RWPE1 (cell line): Measurements from ENCODE around the gene PARD6G.

ENCODE experiments used
- CTCF ChIA-PET: fragments of 350-600 bp; sonication (Branson Sonifier 250); formaldehyde crosslinking; extraction: SDS; loops from one replicate; lab custom pipeline; 2021; lab: Yijun Ruan, JAX
- POLR2A ChIA-PET: fragments of 400-600 bp; formaldehyde crosslinking; extraction: SDS; loops from one replicate; lab custom pipeline; 2020; ENCODE audit warnings: antibody characterized with exemption; ENCODE audit not compliant: low non-redundant PET; lab: Yijun Ruan, JAX
- DNase-seq: peaks from one replicate; pipeline ENCODE4 v3.0.0; 2012; ENCODE audit warnings: low spot score
- H3K27ac ChIP-seq: fragments of 450-650 bp; 2 replicates; pipeline ENCODE4 v1.5.1; 2017
- CTCF ChIP-seq: fragments of 450-650 bp; conservative IDR thresholded peaks from 2 replicates; pipeline ENCODE4 v1.5.1; 2017; ENCODE audit warnings: low read depth, mild to moderate bottlenecking

Gene PARD6G

GRCh38 chr18:80149667-80150066, 97.6 kb downstream of the PARD6G start:
- ChIA-PET CTCF (no interaction called here), POLR2A (no interaction called here)
- H3K27ac ChIP-seq: no peak overlapping the region
- no peak for DNase-seq
- no peak for TF ChIP-seq CTCF

- no peak for TF ChIP-seq CTCF
- no peak for DNase-seq
- POLR2A ChIA-PET: no interaction called here
- CTCF ChIA-PET: interaction anchor here (0.6 to 1.2 kb wide), 2 partner anchors 9 to 1009 kb away, joined by 3 to 4 read pairs; no protein-coding TSS in a partner anchor
- H3K27ac ChIP-seq: peak overlapping the region; percentile 72
These were observed 98.8 kb downstream of the PARD6G start for GRCh38 chr18:80148326-80149199.

DNA sequence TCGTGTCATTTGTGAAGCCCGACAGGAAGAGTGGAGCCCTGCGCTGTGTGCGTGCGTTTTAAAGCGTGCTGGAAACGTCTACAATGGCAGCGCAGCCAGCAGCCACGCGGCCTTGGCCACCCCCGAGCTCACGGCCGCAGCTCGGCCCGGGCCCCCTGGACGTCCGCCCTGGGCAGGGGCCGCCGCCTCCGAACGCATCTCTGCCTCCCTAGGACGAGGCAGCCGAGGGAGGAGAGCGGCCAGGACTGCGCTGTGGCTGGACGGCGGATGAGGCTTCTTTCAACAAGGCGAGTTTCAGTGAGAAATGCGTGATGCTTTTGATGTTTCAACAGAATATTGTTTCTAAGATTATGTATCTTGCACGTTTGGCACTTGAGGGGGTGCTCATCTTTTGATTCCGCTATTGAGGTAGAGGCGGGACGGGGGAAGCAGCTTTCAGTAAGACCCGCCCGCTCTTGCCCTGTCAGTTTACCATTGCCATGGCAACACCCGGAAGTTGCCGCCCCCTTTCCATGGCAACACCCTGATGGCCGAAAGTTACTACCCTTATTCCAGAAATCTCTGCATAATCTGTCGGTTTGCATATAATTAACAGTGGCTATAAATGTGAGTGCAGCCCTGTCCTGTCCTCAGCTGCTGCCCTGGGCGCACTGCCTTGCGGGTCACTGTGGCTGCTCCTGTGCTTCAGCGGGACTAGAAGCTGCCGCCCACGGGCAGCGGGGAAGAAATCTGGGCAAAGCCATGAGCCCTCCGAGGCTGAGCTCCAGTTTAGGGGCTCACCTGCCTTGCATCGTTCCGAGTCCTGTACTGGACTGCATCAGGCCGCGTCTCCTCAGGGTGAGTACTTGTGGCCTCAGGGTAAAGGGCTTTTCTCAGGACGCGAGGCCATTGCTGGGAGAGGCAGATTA, 99.6 kb downstream of the PARD6G start:
- TF ChIP-seq CTCF: no peak
- peak; percentile 75 for DNase-seq
- POLR2A ChIA-PET: interaction anchor here (0.6 kb wide), 1 partner anchor 162 kb away, joined by 3 read pairs; no protein-coding TSS in a partner anchor
- CTCF ChIA-PET: interaction anchor here (0.6 to 1.2 kb wide), 2 partner anchors 10 to 1008 kb away, joined by 3 to 4 read pairs; no protein-coding TSS in a partner anchor
- H3K27ac ChIP-seq: peak overlapping the region; percentile 72

- ChIA-PET CTCF (interaction anchor here (1.2 kb wide), 1 partner anchor 11 kb away, joined by 4 read pairs; no protein-coding TSS in a partner anchor), POLR2A (interaction anchor here (0.6 kb wide), 1 partner anchor 161 kb away, joined by 3 read pairs; no protein-coding TSS in a partner anchor)
- H3K27ac ChIP-seq: peak overlapping the region; percentile 72
- TF ChIP-seq CTCF: no peak
- no peak for DNase-seq
These were observed 100.3 kb downstream of the PARD6G start for GRCh38 chr18:80147037-80147417.

DNA sequence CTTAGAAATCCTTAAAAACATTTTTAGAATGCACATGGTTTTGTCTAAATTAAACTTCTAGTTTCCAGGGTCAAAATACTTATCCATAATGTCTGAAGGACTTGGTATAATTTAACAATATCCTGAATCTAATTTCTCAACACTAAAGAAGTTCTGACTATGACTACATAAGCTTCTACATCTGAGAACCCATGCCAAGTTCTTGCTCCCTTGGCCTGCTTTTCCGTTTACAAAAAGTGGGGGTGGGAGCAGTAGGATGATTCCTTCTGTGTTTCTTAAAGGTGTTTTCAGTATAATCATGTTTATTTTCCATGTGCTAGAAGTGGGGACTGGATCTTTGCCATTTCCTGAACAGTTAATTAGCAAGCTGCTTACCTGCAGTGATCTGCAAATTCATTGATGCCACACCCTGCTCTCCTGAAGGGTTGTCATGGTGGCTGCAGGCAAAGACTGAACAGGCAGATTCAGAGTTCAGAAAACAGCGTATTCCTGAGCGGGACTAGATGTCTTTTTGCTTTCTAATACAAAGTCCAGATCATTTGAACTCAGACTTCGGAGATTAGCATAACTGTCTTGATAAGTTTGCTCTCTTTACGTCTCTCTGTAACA, 102.0 kb downstream of the PARD6G start:
- POLR2A ChIA-PET: no interaction called here
- TF ChIP-seq CTCF: no peak
- DNase-seq: no peak
- CTCF ChIA-PET: no interaction called here
- no peak overlapping the region for H3K27ac ChIP-seq
